Caco-2 (cell line): ENCODE results near the gene TTC7B. TPM values are rescaled to one million over a fixed set of nuclear protein-coding genes. Genes with fewer than 3 reads are reported as not detected.

Experiments used
- BruUV-seq: library from RNA; stranded (reverse); fragments of 400-500 nt; replicated peaks from 2 replicates; lab custom pipeline; 2021; lab: Mats Ljungman, UMichigan
- CTCF ChIA-PET: fragments of 300-600 bp; sonication (Branson Sonifier 250); formaldehyde crosslinking; loops from one replicate; lab custom pipeline; 2022; ENCODE audit warnings: antibody characterized with exemption; lab: Charles Lee
- POLR2A ChIA-PET: fragments of 300-600 bp; sonication (Branson Sonifier 250); formaldehyde crosslinking; loops from one replicate; lab custom pipeline; 2022; ENCODE audit warnings: antibody characterized with exemption; lab: Charles Lee
- DNase-seq, 2 experiments: peaks; one replicate each; pipeline versions ENCODE4 v3.0.0 to v3.0.0-alpha.2; 2020 to 2022
- H3K27me3 ChIP-seq: replicated peaks from 2 replicates; pipeline ENCODE4 v1.6.0; 2011; ENCODE audit warnings: low read length; ENCODE audit not compliant: control insufficient read depth, insufficient read depth
- H3K36me3 ChIP-seq: 2 replicates; pipeline ENCODE4 v1.5.1; 2011; ENCODE audit warnings: low read length; ENCODE audit not compliant: control insufficient read depth, insufficient read depth
- H3K4me1 ChIP-seq: fragments of 250-450 bp; sonication (Bioruptor Pico); 2 replicates; pipeline ENCODE4 v1.5.1; 2020; ENCODE audit warnings: mild to moderate bottlenecking
- H3K4me3 ChIP-seq: 2 replicates; pipeline ENCODE4 v1.5.1; 2011; ENCODE audit warnings: low read depth, mild to moderate bottlenecking, control low read depth, low read length
- H3K9me3 ChIP-seq: fragments of 250-450 bp; sonication (Bioruptor Pico); 2 replicates; pipeline ENCODE4 v1.5.1; 2020; ENCODE audit warnings: mild to moderate bottlenecking, moderate library complexity
- H3K27ac Mint-ChIP-seq: one replicate; pipeline ENCODE4 v1.8.0; 2022; ENCODE audit warnings: mixed read lengths; ENCODE audit not compliant: unreplicated experiment
- H3K27me3 Mint-ChIP-seq: one replicate; pipeline ENCODE4 v1.8.0; 2022; ENCODE audit warnings: mixed read lengths; ENCODE audit not compliant: insufficient read depth, unreplicated experiment
- H3K36me3 Mint-ChIP-seq: one replicate; pipeline ENCODE4 v1.8.0; 2022; ENCODE audit warnings: mild to moderate bottlenecking, mixed read lengths; ENCODE audit not compliant: insufficient read depth, unreplicated experiment
- H3K4me1 Mint-ChIP-seq: one replicate; pipeline ENCODE4 v1.8.0; 2022; ENCODE audit warnings: low read depth, mixed read lengths; ENCODE audit not compliant: unreplicated experiment
- H3K4me3 Mint-ChIP-seq: one replicate; pipeline ENCODE4 v1.8.0; 2022; ENCODE audit warnings: mild to moderate bottlenecking, moderate library complexity, mixed read lengths; ENCODE audit not compliant: unreplicated experiment
- H3K9me3 Mint-ChIP-seq: one replicate; pipeline ENCODE4 v1.8.0; 2022; ENCODE audit warnings: mixed read lengths; ENCODE audit not compliant: unreplicated experiment
- intact Hi-C: fragments of 100-400 bp; cut with micrococcal nuclease; formaldehyde crosslinking; loops from one replicate; pipeline ENCODE4 v1.10.0; 2022; ENCODE audit not compliant: unreplicated experiment
- total RNA-seq: library from RNA; stranded (reverse); gene quantifications from 2 replicates; pipeline ENCODE4 v1.2.3, GENCODE V29; 2022
- TF ChIP-seq, protein P1 (sequence below), 2 experiments: fragments of 200-600 bp in 1 of 2; IDR thresholded peaks; 1 replicate in 1 of 2; 2 replicates in 1 of 2; pipeline versions ENCODE4 v1.5.1 to v1.8.0; 2011 to 2022; ENCODE audit warnings: antibody characterized with exemption in 1 of 2, control low read depth in 1 of 2, inconsistent platforms in 1 of 2, low read depth in 1 of 2, low read length in 1 of 2, mild to moderate bottlenecking in 1 of 2, moderate library complexity in 1 of 2; ENCODE audit not compliant: insufficient read depth in 1 of 2, severe bottlenecking in 1 of 2, unreplicated experiment in 1 of 2

TTC7B gene
- total RNA-seq, 1 experiment from 2014 or later: 28.5 TPM

DNA sequence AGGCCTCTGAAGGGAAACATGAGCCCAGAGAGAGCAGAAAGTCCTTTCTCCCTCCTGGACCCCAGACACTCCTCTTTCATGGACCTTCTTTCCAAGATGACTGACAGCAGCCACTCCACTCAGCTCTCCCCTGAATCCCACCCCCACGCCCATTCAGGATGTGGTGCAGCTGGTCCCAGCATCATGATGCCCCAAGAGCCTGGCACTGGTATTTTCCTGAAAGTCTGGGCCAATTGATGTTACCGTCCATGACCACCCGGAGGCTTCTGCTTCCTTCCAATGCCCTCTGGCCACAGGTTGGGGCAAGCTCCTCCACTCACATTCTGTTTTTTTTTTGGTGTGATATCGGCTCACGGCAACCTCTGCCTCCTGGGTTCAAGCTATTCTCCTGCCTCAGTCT, 306.8 kb downstream of the TTC7B start:
- H3K4me3 ChIP-seq: no peak overlapping the region
- TSS peak; percentile 81 for BruUV-seq
- POLR2A ChIA-PET: no interaction called here
- Mint-ChIP-seq H3K4me1 (peaks cover 44% of the 10 kb centered on the region), H3K27ac (peak overlapping the region; percentile 99), H3K9me3 (no peaks in the 10 kb centered on the region), H3K4me3 (peak overlapping the region; percentile 71), H3K36me3 (peaks cover 23% of the 10 kb centered on the region), H3K27me3 (no peaks in the 10 kb centered on the region)
- CTCF ChIA-PET: no interaction called here
- no peak for DNase-seq
- intact Hi-C loops: no loop called here
- no peaks in the 10 kb centered on the region for H3K36me3 ChIP-seq
- TF ChIP-seq, protein P1, sequence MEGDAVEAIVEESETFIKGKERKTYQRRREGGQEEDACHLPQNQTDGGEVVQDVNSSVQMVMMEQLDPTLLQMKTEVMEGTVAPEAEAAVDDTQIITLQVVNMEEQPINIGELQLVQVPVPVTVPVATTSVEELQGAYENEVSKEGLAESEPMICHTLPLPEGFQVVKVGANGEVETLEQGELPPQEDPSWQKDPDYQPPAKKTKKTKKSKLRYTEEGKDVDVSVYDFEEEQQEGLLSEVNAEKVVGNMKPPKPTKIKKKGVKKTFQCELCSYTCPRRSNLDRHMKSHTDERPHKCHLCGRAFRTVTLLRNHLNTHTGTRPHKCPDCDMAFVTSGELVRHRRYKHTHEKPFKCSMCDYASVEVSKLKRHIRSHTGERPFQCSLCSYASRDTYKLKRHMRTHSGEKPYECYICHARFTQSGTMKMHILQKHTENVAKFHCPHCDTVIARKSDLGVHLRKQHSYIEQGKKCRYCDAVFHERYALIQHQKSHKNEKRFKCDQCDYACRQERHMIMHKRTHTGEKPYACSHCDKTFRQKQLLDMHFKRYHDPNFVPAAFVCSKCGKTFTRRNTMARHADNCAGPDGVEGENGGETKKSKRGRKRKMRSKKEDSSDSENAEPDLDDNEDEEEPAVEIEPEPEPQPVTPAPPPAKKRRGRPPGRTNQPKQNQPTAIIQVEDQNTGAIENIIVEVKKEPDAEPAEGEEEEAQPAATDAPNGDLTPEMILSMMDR (IDR thresholded peaks at IDR 0.05; ENCODE audit: insufficient read depth in 1 of 2, low read depth in 1 of 2, low read length in 1 of 2, severe bottlenecking in 1 of 2, unreplicated experiment in 1 of 2): no peak
- H3K4me1 ChIP-seq: peaks cover 86% of the 10 kb centered on the region
- H3K27me3 ChIP-seq: no peaks in the 10 kb centered on the region
- H3K9me3 ChIP-seq: no peaks in the 10 kb centered on the region

DNA sequence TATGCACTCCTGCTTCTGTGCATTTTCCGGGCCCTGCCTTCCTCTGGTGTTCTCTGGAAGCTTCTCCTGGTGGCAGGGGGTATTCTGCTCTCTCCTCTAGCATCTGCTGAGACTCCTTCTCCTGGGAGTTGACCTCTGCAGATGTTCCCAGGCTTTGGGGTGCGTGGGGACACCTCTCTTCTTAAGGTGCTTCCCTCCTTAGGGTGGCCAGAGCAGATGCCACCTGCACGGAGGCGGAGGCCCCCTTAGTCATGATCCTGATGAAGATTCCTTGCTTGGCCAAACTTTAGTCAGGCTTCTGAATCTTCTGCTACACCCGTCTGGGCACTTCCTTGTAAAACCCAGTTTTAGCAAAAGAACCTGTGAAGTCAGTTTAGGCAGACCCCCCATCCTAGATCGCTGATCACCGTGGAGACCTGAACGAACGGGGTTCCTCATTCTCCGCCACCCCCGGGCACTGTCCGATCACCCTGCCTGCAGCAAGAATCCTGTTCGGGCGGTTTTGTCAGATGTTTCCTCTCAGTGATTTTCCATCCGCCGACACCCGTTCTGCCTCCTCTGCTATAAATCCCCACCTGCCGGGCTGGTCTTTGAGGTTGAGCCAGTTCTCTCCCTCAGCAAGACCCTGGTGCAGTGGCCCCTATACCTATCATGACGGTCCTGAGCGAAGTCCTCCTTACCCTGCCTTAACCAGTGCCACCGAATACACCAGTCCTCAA, 307.5 kb downstream of the TTC7B start:
- no peak overlapping the region for H3K4me3 ChIP-seq
- TSS peak; percentile 88 for BruUV-seq
- intact Hi-C loops: no loop called here
- H3K9me3 ChIP-seq: no peaks in the 10 kb centered on the region
- H3K36me3 ChIP-seq: no peaks in the 10 kb centered on the region
- H3K9me3 Mint-ChIP-seq: no peaks in the 10 kb centered on the region
- POLR2A ChIA-PET: no interaction called here
- TF ChIP-seq, protein P1 (IDR thresholded peaks at IDR 0.05; ENCODE audit: insufficient read depth in 1 of 2, low read depth in 1 of 2, low read length in 1 of 2, severe bottlenecking in 1 of 2, unreplicated experiment in 1 of 2): no peak
- no peaks in the 10 kb centered on the region for H3K27me3 ChIP-seq
- peak overlapping the region; percentile 99 for H3K27ac Mint-ChIP-seq
- DNase-seq: peak; percentile 93 to 94
- no peaks in the 10 kb centered on the region for H3K27me3 Mint-ChIP-seq
- peaks cover 44% of the 10 kb centered on the region for H3K4me1 Mint-ChIP-seq
- CTCF ChIA-PET: no interaction called here
- peaks cover 22% of the 10 kb centered on the region for H3K36me3 Mint-ChIP-seq
- peak overlapping the region; percentile 71 for H3K4me3 Mint-ChIP-seq
- H3K4me1 ChIP-seq: peaks cover 86% of the 10 kb centered on the region

DNA sequence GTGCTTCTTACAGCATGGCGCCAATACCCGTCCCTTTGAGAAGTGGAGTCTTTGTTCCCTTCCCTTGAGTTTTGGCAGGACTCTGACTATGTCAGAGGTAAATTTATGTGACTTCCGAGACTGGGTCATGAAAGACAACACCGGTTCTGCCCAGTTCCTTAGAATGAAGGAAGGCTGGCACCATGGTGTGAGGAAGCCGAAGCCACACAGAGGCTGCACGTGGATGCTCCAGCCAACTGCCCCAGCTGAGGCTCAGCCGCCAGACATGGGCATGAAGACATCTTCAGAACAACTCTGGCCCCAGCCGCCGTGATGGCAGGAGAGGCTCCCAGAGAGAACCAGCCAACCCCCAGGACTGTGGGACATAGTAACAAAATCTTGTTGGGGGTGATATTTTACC, 308.2 kb downstream of the TTC7B start:
- Histone ChIP-seq H3K4me3 (no peak overlapping the region), H3K4me1 (peaks cover 86% of the 10 kb centered on the region), H3K9me3 (no peaks in the 10 kb centered on the region), H3K36me3 (no peaks in the 10 kb centered on the region), H3K27me3 (no peaks in the 10 kb centered on the region)
- no peak for DNase-seq
- TF ChIP-seq, protein P1 (IDR thresholded peaks at IDR 0.05; ENCODE audit: insufficient read depth in 1 of 2, low read depth in 1 of 2, low read length in 1 of 2, severe bottlenecking in 1 of 2, unreplicated experiment in 1 of 2): no peak
- Mint-ChIP-seq H3K36me3 (peaks cover 18% of the 10 kb centered on the region), H3K4me1 (peaks cover 47% of the 10 kb centered on the region), H3K4me3 (peak overlapping the region; percentile 71), H3K9me3 (peaks cover 4% of the 10 kb centered on the region), H3K27ac (peak overlapping the region; percentile 99), H3K27me3 (no peaks in the 10 kb centered on the region)
- ChIA-PET POLR2A (no interaction called here), CTCF (no interaction called here)
- no TSS peak for BruUV-seq
- intact Hi-C loops: no loop called here
